Islet precursor cell (in vitro differentiated cells): ENCODE measurements around the gene GMPR2.
A peak's percentile ranks its signal among the peaks of the same experiment; 100 is the strongest.

Experiments
- DNase-seq: peaks from one replicate; pipeline ENCODE4 v3.0.0-alpha.2; 2018

The GMPR2 gene

GRCh38 chr14:24232645-24233537 is at the start of gene GMPR2:
GMPR2 (plus strand) TSS chr14:24232929; CDS start chr14:24233254, 325 bp downstream.
- DNase-seq: no peak

GRCh38 chr14:24183014-24183481 is 49.7 kb upstream of the GMPR2 start:
- DNase-seq: no peak

- DNase-seq: no peak
These were observed 48.4 kb upstream of the GMPR2 start for GRCh38 chr14:24184104-24184970.

- no peak for DNase-seq
These were observed 47.7 kb upstream of the GMPR2 start for GRCh38 chr14:24185026-24185425.

GRCh38 chr14:24185741-24186140 is 47.0 kb upstream of the GMPR2 start:
- DNase-seq: no peak

GRCh38 chr14:24186831-24187538 is 45.7 kb upstream of the GMPR2 start:
- no peak for DNase-seq

- DNase-seq: no peak
These were observed 45.2 kb upstream of the GMPR2 start for GRCh38 chr14:24187539-24187915.

- peak; percentile 99 for DNase-seq
These were observed 44.3 kb upstream of the GMPR2 start, which contains the start of gene IPO4 for GRCh38 chr14:24188251-24189058. IPO4 (minus strand) TSS chr14:24188816; CDS start chr14:24188787, 29 bp downstream.

GRCh38 chr14:24189059-24189375 is 43.7 kb upstream of the GMPR2 start:
- no peak for DNase-seq

GRCh38 chr14:24189460-24189859 is 43.3 kb upstream of the GMPR2 start:
- no peak for DNase-seq

GRCh38 chr14:24190416-24190815 is 42.3 kb upstream of the GMPR2 start:
- DNase-seq: no peak

GRCh38 chr14:24192933-24193332 is 39.8 kb upstream of the GMPR2 start:
- no peak for DNase-seq

GRCh38 chr14:24194186-24194872 is 38.4 kb upstream of the GMPR2 start:
- no peak for DNase-seq

GRCh38 chr14:24194873-24195185 is 37.9 kb upstream of the GMPR2 start:
- DNase-seq: no peak

- DNase-seq: peak; percentile 93
These were observed 37.3 kb upstream of the GMPR2 start, which contains the start of gene TM9SF1 for GRCh38 chr14:24195186-24196070. TM9SF1 (minus strand) TSS chr14:24195441; CDS start chr14:24195019, 422 bp downstream.

GRCh38 chr14:24196071-24197055 is 36.4 kb upstream of the GMPR2 start:
- DNase-seq: no peak

- no peak for DNase-seq
These were observed 35.7 kb upstream of the GMPR2 start for GRCh38 chr14:24197056-24197450.

GRCh38 chr14:24198814-24199524 is 33.8 kb upstream of the GMPR2 start:
- DNase-seq: no peak

GRCh38 chr14:24202538-24202937 is 30.2 kb upstream of the GMPR2 start:
- DNase-seq: peak; percentile 4
